B cell (primary cell): Measurements from ENCODE around the gene MATN3.

Experiments
- EZH2 ChIP-seq: IDR thresholded peaks from 2 replicates; pipeline ENCODE4 v1.6.1; 2012; ENCODE audit warnings: borderline replicate concordance, low read depth, mild to moderate bottlenecking, moderate library complexity, low read length; ENCODE audit not compliant: insufficient read depth, poor library complexity, severe bottlenecking
- TF ChIP-seq, protein P1 (sequence below): fragments of 200-600 bp; IDR thresholded peaks from one replicate; pipeline ENCODE4 v1.8.0; 2022; ENCODE audit warnings: antibody characterized with exemption, mild to moderate bottlenecking

DNA sequence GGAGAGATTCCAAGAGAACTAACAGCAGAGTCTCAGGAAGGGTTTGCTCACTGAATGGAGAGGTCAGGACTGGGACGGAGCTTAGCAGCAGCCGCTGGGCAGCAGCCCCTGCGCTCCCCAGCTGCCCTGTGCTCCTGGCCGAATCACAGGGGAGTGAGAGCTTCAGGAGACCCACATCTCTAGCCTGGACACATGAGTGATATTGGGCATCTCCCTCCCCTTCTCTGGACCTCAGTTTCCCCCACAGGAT lies 511 bp downstream of the MATN3 start:
- no peak for TF ChIP-seq EZH2
- TF ChIP-seq, protein P1, sequence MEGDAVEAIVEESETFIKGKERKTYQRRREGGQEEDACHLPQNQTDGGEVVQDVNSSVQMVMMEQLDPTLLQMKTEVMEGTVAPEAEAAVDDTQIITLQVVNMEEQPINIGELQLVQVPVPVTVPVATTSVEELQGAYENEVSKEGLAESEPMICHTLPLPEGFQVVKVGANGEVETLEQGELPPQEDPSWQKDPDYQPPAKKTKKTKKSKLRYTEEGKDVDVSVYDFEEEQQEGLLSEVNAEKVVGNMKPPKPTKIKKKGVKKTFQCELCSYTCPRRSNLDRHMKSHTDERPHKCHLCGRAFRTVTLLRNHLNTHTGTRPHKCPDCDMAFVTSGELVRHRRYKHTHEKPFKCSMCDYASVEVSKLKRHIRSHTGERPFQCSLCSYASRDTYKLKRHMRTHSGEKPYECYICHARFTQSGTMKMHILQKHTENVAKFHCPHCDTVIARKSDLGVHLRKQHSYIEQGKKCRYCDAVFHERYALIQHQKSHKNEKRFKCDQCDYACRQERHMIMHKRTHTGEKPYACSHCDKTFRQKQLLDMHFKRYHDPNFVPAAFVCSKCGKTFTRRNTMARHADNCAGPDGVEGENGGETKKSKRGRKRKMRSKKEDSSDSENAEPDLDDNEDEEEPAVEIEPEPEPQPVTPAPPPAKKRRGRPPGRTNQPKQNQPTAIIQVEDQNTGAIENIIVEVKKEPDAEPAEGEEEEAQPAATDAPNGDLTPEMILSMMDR: no peak
